IMR-90 (cell line): ENCODE results near the gene PROZ. TPM values are rescaled to one million over a fixed set of nuclear protein-coding genes. Genes with fewer than 3 reads are reported as not detected.

Experiments used
- ATAC-seq: fragments of 200-7000 bp; cut with Tn5 transposase; 2 replicates; pipeline ENCODE4 v1.9.1; 2020; ENCODE audit warnings: low read depth, mild to moderate bottlenecking, moderate library complexity
- BruUV-seq: library from RNA; stranded (reverse); fragments of 400-500 nt; replicated peaks from 2 replicates; lab custom pipeline; 2021; lab: Mats Ljungman, UMichigan
- CTCF ChIA-PET: fragments of 300-600 bp; formaldehyde crosslinking; extraction: SDS; loops from one replicate; lab custom pipeline; 2021; ENCODE audit warnings: antibody characterized with exemption; lab: Yijun Ruan, JAX
- POLR2A ChIA-PET: fragments of 300-600 bp; sonication (Branson Sonifier 250); formaldehyde crosslinking; loops from one replicate; lab custom pipeline; 2022; ENCODE audit warnings: antibody characterized with exemption; ENCODE audit not compliant: unreplicated experiment; lab: Charles Lee
- DNase-seq: peaks from one replicate; pipeline ENCODE4 v3.0.0; 2013
- H2AFZ ChIP-seq: replicated peaks from 2 replicates; pipeline ENCODE3; 2013; ENCODE audit warnings: low read length, mild to moderate bottlenecking; ENCODE audit not compliant: poor library complexity
- H2AK5ac ChIP-seq: 2 replicates; pipeline ENCODE4 v1.6.1; 2013; ENCODE audit warnings: low read depth, low read length, inconsistent platforms
- H2AK9ac ChIP-seq: replicated peaks from 2 replicates; pipeline ENCODE3; 2013; ENCODE audit warnings: mild to moderate bottlenecking, low read depth, low read length, moderate library complexity; ENCODE audit not compliant: poor library complexity
- H2BK120ac ChIP-seq: 2 replicates; pipeline ENCODE4 v1.6.1; 2013; ENCODE audit warnings: low read depth, low read length, inconsistent platforms
- H2BK15ac ChIP-seq: 3 replicates; pipeline ENCODE4 v1.6.1; 2013; ENCODE audit warnings: low read depth, low read length, inconsistent platforms
- H2BK20ac ChIP-seq: 2 replicates; pipeline ENCODE4 v1.6.1; 2013; ENCODE audit warnings: low read depth, mild to moderate bottlenecking, inconsistent platforms, low read length, moderate library complexity
- H2BK5ac ChIP-seq: 2 replicates; pipeline ENCODE4 v1.6.1; 2013; ENCODE audit warnings: mild to moderate bottlenecking, low read depth, low read length, inconsistent platforms; ENCODE audit not compliant: poor library complexity, severe bottlenecking
- H3K14ac ChIP-seq: replicated peaks from 2 replicates; pipeline ENCODE4 v1.6.1; 2013; ENCODE audit warnings: low read depth, low read length, inconsistent platforms
- H3K18ac ChIP-seq: 2 replicates; pipeline ENCODE4 v1.6.1; 2013; ENCODE audit warnings: low read depth, low read length, control low read depth
- H3K23ac ChIP-seq: 2 replicates; pipeline ENCODE4 v1.6.1; 2013; ENCODE audit warnings: low read depth, low read length, inconsistent platforms
- H3K27ac ChIP-seq: 2 replicates; pipeline ENCODE4 v1.5.1; 2013; ENCODE audit warnings: mild to moderate bottlenecking, control low read depth, low read length; ENCODE audit not compliant: insufficient read depth
- H3K27me3 ChIP-seq: 2 replicates; pipeline ENCODE4 v1.6.1; 2013; ENCODE audit warnings: low read length; ENCODE audit not compliant: control insufficient read depth, insufficient read depth
- H3K36me3 ChIP-seq: 2 replicates; pipeline ENCODE4 v1.6.1; 2013; ENCODE audit warnings: low read length, mixed read lengths; ENCODE audit not compliant: control insufficient read depth, insufficient read depth
- H3K4ac ChIP-seq: 2 replicates; pipeline ENCODE4 v1.6.1; 2013; ENCODE audit warnings: low read depth, low read length, inconsistent platforms
- H3K4me1 ChIP-seq: 2 replicates; pipeline ENCODE4 v1.6.1; 2013; ENCODE audit warnings: low read length, mixed read lengths; ENCODE audit not compliant: control insufficient read depth, insufficient read depth
- H3K4me2 ChIP-seq: 2 replicates; pipeline ENCODE4 v1.6.1; 2013; ENCODE audit warnings: low read depth, mild to moderate bottlenecking, control low read depth, low read length, moderate library complexity
- H3K4me3 ChIP-seq: 2 replicates; pipeline ENCODE4 v1.5.1; 2013; ENCODE audit warnings: low read depth, mild to moderate bottlenecking, control low read depth, low read length, moderate library complexity; ENCODE audit not compliant: insufficient read depth
- H3K56ac ChIP-seq: 2 replicates; pipeline ENCODE4 v1.6.1; 2013; ENCODE audit warnings: low read length, inconsistent platforms; ENCODE audit not compliant: insufficient read depth; ENCODE audit errors: extremely low read depth
- H3K79me1 ChIP-seq, 2 experiments: 2 replicates each; pipeline ENCODE4 v1.6.1; 2013; ENCODE audit warnings: low read length in 2 of 2, inconsistent platforms in 1 of 2, low read depth in 1 of 2
- H3K9ac ChIP-seq: 2 replicates; pipeline ENCODE4 v1.6.1; 2013; ENCODE audit warnings: low read depth, low read length, control low read depth
- H3K9me1 ChIP-seq: 2 replicates; pipeline ENCODE4 v1.6.1; 2013; ENCODE audit warnings: low read length, inconsistent platforms; ENCODE audit not compliant: insufficient read depth
- H3K9me3 ChIP-seq: 2 replicates; pipeline ENCODE4 v1.6.1; 2013; ENCODE audit warnings: low read length; ENCODE audit not compliant: control insufficient read depth, insufficient read depth
- H4K20me1 ChIP-seq: 2 replicates; pipeline ENCODE4 v1.6.1; 2013; ENCODE audit warnings: low read length, inconsistent platforms; ENCODE audit not compliant: insufficient read depth
- H4K5ac ChIP-seq: 2 replicates; pipeline ENCODE4 v1.6.1; 2013; ENCODE audit warnings: mild to moderate bottlenecking, low read depth, low read length, control low read depth
- H4K8ac ChIP-seq, 2 experiments: 2 replicates each; pipeline ENCODE4 v1.6.1; 2013; ENCODE audit warnings: low read depth in 2 of 2, low read length in 2 of 2, control low read depth in 1 of 2, inconsistent platforms in 1 of 2
- H4K91ac ChIP-seq: 2 replicates; pipeline ENCODE4 v1.6.1; 2013; ENCODE audit warnings: low read depth, low read length, inconsistent platforms; ENCODE audit not compliant: insufficient read depth
- CEBPB ChIP-seq: IDR thresholded peaks from 2 replicates; pipeline ENCODE4 v1.6.1; 2012; ENCODE audit warnings: low read depth, low read length, improper control_type of control experiment
- CTCF ChIP-seq: conservative IDR thresholded peaks from 2 replicates; pipeline ENCODE4 v1.5.1; 2012; ENCODE audit warnings: mild to moderate bottlenecking, low read depth, low read length, improper control_type of control experiment
- whole genome bisulfite sequencing, 2 experiments: methylation state at CpG; one replicate each; pipeline versions ENCODE4 v1.1.5 to v1.1.7; 2013; ENCODE audit warnings: missing lambda C conversion rate in 2 of 2; ENCODE audit not compliant: insufficient read length in 1 of 2; ENCODE audit errors: extremely low coverage in 2 of 2; 5-methylcytosine and 5-hydroxymethylcytosine counted together
- dilution Hi-C: fragments of 300-500 bp; cut with HindIII; formaldehyde crosslinking; loops from one replicate; pipeline ENCODE4 v1.14.3; 2018; ENCODE audit warnings: low sequenced_read_pairs; ENCODE audit not compliant: unreplicated experiment
- in situ Hi-C: fragments of 300-500 bp; cut with MboI; formaldehyde crosslinking; loops from 3 replicates; pipeline ENCODE4 v1.14.3; 2019; ENCODE audit warnings: low sequenced_read_pairs, inconsistent platforms, mixed read lengths
- intact Hi-C: fragments of 100-400 bp; cut with micrococcal nuclease; formaldehyde crosslinking; loops from 2 replicates; pipeline ENCODE4 v1.10.0; 2022
- polyA plus RNA-seq, 3 experiments: library from polyadenylated mRNA; depleted of rRNA; stranded (reverse); fragments of >200 nt; gene quantifications; 2 replicates each; pipeline ENCODE4 v1.2.3, GENCODE V29; 2012; ENCODE audit warnings: low replicate concordance in 1 of 3
- total RNA-seq: library from RNA; depleted of rRNA; stranded (reverse); fragments of >200 nt; gene quantifications from 2 replicates; pipeline ENCODE4 v1.2.3, GENCODE V29; 2012

PROZ gene
- total and polyA plus RNA-seq, 2 of the 4 experiments (the other 2 are of a cell fraction): not detected

DNA sequence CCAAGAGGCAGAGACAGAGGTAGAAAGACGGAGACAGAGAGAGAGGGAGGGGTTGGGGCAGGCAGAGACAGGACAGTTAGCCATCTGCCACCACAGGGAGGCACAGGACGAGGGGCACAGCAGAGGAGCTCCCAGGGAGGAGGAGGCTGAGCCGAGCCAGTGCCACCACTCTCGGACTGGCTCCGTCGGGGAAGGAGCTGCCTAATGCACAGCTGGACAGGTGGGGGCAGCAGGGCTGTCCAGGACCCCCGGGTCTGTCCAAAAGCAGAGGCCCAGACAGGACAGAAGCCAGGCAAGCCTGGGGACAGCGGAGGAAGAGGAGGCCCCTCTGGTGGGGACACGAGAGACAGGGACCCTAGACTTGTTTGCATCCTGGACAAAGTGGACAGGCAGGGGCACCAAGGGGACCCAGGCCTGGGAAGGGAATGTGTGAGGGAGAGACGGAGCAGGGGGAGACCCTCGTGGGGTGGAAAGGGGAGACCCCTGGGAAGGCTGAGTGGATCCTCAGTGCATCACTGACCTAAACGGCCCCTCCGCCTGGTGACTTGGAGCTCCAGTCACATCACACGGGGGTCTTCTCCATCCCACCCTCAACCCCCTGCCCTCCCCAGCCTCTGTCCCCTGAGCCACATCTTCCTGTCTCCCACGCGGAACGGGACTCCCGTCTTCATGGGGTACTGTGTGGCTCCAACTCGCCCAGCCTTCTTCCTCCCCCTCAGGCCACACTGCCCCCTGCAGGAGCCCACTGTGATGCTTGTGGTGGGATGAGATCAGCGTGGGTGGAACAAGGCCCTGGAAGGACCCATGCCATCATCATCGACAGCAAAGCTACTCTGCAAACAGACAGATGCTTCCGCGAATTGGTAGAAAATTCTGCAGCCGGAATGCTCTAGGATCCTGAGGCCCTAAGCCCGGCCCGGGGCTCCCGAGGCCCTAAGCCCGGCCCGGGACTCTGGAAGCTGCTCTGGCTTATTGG lies 34.9 kb upstream of the PROZ start:
- H3K9me1 ChIP-seq: peaks cover 11% of the 10 kb centered on the region; the same call in 1 of the 2 replicates
- peak overlapping the region; percentile 65 for H3K4me2 ChIP-seq
- peak overlapping the region; percentile 2; the same call in 1 of the 2 replicates for H2BK120ac ChIP-seq
- peak; percentile 24 for TF ChIP-seq CTCF
- TF ChIP-seq CEBPB: no peak
- H3K9ac ChIP-seq: peak overlapping the region; percentile 26
- H3K23ac ChIP-seq: peak overlapping the region; percentile 12; the same call in 1 of the 2 replicates
- H4K91ac ChIP-seq: peak overlapping the region; percentile 15
- ChIA-PET CTCF (interaction anchor here (0.6 kb wide), 1 partner anchor 72 kb away, joined by 3 read pairs; no protein-coding TSS in a partner anchor), POLR2A (no interaction called here)
- H3K18ac ChIP-seq: no peak overlapping the region
- H3K4ac ChIP-seq: peak overlapping the region; percentile 66
- peak overlapping the region; percentile 51; the same call in 1 of the 2 replicates for H2AK5ac ChIP-seq
- no TSS peak for BruUV-seq
- H3K79me1 ChIP-seq: no peaks in the 10 kb centered on the region
- no peak overlapping the region for H2BK15ac ChIP-seq
- peak overlapping the region; percentile 9 for H4K5ac ChIP-seq
- H2AFZ ChIP-seq: peak overlapping the region; percentile 94
- peaks cover 6% of the 10 kb centered on the region; the same call in 1 of the 2 replicates for H3K27me3 ChIP-seq
- H4K20me1 ChIP-seq: no peaks in the 10 kb centered on the region
- H3K4me1 ChIP-seq: peaks cover 3% of the 10 kb centered on the region; the same call in 1 of the 2 replicates
- in situ Hi-C loops: no loop called here
- 0 out of 2 replicates have a peak overlapping the region, but pooled peaks have one; percentile 19 for H3K14ac ChIP-seq
- H3K27ac ChIP-seq: 0 out of 2 replicates have a peak overlapping the region, but pooled peaks have one; percentile 0
- 85% methylated on average over 8 of the region's 29 CpGs; no CpG with 5 or more reads in 1 of the 2 experiments for WGBS, 2 experiments
- DNase-seq (no peak), ATAC-seq (no peak; the same call in 1 of the 2 replicates)
- H3K56ac ChIP-seq: no peak overlapping the region
- H3K4me3 ChIP-seq: peak overlapping the region; percentile 44; the same call in 1 of the 2 replicates
- H2BK20ac ChIP-seq: no peak overlapping the region
- dilution Hi-C loops: no loop called here
- H2AK9ac ChIP-seq: peak overlapping the region; percentile 43
- peak overlapping the region; percentile 42 to 55; a peak in 3 of 4 replicates for H4K8ac ChIP-seq
- no peak overlapping the region for H2BK5ac ChIP-seq
- no peaks in the 10 kb centered on the region for H3K9me3 ChIP-seq
- H3K36me3 ChIP-seq: no peaks in the 10 kb centered on the region
- intact Hi-C loops: no loop called here
